GM12872 (cell line): Measurements from ENCODE around the gene ZNF398.
A peak's percentile ranks its signal among the peaks of the same experiment; 100 is the strongest.

Experiments
- TF ChIP-seq, protein P1 (sequence below): IDR thresholded peaks from 3 replicates; pipeline ENCODE4 v1.5.1; 2011; ENCODE audit warnings: low read depth, mild to moderate bottlenecking, low read length, moderate library complexity; ENCODE audit not compliant: insufficient read depth

ZNF398 gene

DNA sequence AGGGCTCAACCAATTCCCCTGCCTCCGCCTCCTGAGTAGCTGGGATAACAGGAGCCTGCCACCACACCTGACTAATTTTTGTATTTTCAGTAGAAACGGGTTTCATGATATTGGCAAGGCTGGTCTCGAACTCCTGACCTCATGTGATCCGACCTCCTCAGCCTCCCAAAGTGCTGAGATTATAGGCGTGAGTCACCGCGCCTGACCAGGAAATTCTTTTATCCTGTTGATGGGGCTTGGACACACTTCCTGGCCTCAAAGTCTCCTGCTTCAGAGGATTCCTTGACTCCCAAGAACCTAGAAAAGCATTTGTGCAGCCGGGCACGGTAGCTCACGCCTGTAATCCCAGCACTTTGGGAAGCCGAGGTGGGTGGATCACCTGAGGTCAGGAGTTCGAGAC, 37.3 kb upstream of the ZNF398 start:
- TF ChIP-seq, protein P1, sequence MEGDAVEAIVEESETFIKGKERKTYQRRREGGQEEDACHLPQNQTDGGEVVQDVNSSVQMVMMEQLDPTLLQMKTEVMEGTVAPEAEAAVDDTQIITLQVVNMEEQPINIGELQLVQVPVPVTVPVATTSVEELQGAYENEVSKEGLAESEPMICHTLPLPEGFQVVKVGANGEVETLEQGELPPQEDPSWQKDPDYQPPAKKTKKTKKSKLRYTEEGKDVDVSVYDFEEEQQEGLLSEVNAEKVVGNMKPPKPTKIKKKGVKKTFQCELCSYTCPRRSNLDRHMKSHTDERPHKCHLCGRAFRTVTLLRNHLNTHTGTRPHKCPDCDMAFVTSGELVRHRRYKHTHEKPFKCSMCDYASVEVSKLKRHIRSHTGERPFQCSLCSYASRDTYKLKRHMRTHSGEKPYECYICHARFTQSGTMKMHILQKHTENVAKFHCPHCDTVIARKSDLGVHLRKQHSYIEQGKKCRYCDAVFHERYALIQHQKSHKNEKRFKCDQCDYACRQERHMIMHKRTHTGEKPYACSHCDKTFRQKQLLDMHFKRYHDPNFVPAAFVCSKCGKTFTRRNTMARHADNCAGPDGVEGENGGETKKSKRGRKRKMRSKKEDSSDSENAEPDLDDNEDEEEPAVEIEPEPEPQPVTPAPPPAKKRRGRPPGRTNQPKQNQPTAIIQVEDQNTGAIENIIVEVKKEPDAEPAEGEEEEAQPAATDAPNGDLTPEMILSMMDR: no peak

DNA sequence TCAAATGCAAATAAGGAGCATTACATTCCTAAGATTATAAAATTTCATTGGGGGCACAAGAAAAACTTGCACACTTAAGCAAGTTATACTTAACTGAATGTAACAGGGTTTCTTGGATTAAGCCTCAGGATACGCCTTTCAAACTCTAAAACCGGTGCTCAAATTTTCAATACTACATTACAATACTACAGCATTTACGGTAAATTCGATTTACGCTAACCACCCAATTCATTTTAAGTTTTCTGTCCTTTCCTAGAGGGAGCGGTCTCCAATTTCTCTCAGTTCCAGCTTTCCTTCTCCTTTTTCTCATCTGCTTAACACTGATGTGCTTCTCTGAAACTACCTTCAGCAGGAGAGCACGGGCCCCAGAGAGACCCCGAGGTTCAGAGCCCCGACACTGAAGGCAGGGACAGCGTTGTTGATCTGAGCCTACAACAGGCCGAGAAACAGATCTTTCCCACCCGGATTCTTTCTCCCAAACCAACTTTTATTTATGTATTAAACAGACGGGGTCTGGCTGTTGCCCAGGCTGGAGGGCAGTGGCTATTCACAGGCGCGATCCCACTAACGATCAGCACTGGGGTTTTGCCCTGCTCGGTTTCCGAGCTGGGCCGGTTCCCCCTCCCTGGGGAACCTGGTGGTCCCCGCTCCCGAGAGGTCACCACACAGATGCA, 21.9 kb upstream of the ZNF398 start:
- TF ChIP-seq, protein P1: no peak

DNA sequence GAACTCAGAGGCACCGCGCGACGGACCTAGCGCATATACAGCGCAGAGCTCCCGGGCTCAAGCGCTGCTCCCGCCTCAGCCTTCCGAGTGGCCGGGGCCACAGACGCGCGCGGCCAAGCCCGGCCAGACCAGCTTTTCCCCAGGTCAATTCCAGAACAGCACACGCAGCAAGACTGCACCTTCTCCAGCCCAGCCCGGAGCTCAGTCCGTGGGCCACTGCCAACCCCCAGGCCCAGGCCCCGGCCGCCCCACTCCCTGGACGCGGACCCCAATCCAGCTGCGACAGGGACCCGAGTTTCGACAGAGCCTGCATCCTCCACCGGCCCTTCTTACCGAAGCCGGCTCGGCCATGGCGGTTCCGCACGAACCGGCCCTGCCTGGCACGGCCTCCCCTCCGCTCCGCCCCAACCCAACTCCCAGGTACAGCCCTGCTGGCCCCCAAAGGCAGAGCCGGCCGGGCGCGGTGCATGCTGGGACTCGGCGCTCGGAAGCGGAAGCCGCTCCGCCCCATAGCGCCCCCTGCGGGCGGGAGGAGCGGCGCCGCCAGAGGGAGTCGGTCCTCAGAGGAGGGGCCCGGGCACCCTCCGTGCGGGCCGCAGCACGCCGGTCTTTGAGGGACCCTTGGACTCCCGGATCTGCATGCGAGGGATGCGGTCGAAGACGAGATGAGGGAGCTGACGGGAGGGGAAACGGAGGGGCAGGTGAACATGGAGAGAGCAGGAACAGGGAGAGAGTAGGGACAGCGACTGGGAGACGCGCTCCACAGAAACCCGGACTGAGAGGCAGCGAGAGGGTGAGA, 21.2 kb upstream of the ZNF398 start, which contains the start of gene ZNF425:
Gene ZNF425, minus strand, starts transcription at position 462 of the 799 bp plus-strand sequence. Its CDS starts 111 bp downstream, at position 351.
- TF ChIP-seq, protein P1: peak; percentile 85

DNA sequence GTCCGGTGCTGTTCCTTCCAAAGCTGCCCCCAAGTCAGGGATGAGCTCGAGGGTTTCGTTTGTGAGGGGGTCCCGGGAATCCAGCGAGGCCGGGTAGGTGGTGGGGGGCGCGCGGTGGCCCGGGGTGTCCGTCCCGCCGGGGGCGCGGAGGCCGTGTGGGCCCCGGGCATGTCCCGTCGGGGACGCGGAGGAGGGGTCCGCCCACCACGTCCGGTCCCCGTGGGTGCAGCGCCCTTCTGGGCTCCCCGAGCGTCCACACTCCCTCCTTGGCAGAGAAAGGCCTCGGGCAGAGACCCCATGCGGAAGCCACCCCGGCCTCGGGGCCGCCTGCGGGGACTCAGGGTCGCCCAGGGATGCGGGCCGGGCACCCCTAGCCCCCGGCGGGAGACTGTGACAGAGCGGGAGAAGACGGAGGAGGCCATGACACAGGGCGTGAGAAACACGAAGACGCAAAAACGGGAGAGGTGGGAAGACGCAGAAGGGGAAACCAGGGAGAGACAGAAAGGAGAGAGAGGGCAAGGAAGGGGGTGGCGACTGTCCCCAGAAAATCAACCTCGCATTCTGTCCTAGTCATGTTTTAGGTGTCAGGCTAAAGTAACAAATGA, 20.5 kb upstream of the ZNF398 start:
- TF ChIP-seq, protein P1: no peak

DNA sequence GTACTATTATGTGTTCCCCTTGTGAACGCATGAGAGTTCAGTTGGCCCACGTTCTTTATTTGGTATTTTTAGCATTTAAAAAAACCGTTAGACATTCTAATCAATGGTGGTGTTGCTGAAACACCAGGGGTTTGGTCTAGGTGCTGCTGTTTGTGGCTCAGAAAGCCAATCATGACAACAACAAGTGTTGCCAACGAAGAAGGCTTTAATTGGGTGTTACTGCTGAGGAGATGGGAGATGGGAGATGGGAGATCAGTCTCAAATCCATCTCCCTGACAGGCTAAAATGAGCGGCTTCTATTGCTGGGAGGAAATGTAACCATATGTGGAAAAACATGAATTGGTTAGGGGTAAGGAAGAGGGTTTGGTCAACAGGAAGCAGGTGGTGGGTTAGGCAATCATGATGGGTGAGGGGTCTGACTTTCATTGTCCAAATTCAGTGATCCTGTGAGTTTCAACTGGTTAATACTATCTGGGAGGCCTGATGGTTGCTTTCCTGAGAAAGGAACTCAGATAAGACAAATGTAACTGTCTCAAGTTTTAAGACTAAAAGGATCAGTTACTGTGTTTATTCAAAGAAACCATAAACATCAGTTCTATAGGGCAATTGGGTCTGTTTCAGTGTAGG, 16.6 kb upstream of the ZNF398 start:
- TF ChIP-seq, protein P1: no peak

DNA sequence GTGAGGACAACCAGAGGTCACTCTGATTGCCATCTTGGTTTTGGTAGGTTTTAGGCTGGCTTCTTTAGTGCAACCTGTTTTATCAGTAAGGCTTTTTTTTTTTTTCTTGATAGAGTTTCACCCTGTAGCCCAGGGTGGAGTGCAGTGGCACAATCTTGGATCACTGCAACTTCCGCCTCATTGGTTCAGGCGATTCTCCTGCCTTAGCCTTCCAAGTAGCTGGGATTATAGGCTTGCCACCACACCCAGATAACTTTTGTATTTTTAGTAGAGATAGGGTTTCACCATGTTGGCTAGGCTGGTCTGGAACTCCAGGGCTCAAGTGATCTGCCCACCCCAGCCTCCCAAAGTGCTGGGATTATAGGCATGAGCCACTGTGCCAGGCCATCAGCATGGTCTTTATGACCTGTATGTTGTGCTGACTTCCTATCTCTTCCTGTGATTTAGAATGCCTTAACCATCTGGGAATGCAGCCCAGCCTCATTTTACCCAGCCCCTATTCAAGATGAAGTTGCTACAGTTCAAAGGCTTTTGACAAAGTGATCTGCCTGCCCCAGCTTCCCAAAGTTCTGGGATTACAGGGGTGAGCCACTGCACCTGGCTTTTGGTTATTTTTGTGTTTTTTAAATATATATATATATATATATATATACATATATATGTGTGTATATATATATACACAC, 14.1 kb upstream of the ZNF398 start:
- TF ChIP-seq, protein P1: no peak

DNA sequence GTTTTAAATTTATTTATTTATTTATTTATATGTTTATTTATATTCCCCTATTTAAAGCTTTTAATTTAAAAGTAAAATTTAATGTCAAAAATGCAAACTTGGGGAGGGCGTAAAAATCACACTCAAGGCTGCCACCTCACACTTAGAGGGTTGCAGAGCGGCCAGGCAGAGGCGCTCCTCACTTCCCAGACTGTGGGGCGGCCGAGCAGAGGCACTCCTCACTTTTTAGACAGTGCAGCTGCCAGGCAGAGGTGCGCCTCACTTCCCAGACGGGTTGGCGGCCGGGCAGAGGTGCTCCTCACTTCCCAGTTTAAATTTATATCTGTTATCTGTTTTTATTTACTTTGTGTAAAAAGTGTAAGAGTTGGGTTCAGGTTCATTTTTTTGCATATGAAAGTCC, 11.1 kb upstream of the ZNF398 start:
- TF ChIP-seq, protein P1: no peak
